Epithelial cell of proximal tubule (primary cell): ENCODE results near the gene MIER2. TPM values are rescaled to one million over a fixed set of nuclear protein-coding genes. Genes with fewer than 3 reads are reported as not detected.

ENCODE experiments used
- DNase-seq: peaks from one replicate; pipeline ENCODE4 v3.0.0-alpha.2; 2011; ENCODE audit warnings: low read depth
- H3K4me3 ChIP-seq: 2 replicates; pipeline ENCODE4 v1.5.1; 2011; ENCODE audit warnings: low read depth, mild to moderate bottlenecking, low read length
- total RNA-seq: library from RNA; depleted of rRNA; stranded (reverse); fragments of >200 nt; gene quantifications from 2 replicates; pipeline ENCODE4 v1.2.3, GENCODE V29; 2015
- TF ChIP-seq, protein P1 (sequence below): conservative IDR thresholded peaks from 2 replicates; pipeline ENCODE4 v1.5.1; 2012; ENCODE audit warnings: low read depth, mild to moderate bottlenecking, low read length

Gene MIER2
- total RNA-seq, 1 donor from 2014 or later = 21.3 TPM

GRCh38 chr19:351976-352625 lies 7.5 kb upstream of the MIER2 start:
- H3K4me3 ChIP-seq = no peak overlapping the region
- TF ChIP-seq, protein P1, sequence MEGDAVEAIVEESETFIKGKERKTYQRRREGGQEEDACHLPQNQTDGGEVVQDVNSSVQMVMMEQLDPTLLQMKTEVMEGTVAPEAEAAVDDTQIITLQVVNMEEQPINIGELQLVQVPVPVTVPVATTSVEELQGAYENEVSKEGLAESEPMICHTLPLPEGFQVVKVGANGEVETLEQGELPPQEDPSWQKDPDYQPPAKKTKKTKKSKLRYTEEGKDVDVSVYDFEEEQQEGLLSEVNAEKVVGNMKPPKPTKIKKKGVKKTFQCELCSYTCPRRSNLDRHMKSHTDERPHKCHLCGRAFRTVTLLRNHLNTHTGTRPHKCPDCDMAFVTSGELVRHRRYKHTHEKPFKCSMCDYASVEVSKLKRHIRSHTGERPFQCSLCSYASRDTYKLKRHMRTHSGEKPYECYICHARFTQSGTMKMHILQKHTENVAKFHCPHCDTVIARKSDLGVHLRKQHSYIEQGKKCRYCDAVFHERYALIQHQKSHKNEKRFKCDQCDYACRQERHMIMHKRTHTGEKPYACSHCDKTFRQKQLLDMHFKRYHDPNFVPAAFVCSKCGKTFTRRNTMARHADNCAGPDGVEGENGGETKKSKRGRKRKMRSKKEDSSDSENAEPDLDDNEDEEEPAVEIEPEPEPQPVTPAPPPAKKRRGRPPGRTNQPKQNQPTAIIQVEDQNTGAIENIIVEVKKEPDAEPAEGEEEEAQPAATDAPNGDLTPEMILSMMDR = no peak
- DNase-seq = no peak

DNA sequence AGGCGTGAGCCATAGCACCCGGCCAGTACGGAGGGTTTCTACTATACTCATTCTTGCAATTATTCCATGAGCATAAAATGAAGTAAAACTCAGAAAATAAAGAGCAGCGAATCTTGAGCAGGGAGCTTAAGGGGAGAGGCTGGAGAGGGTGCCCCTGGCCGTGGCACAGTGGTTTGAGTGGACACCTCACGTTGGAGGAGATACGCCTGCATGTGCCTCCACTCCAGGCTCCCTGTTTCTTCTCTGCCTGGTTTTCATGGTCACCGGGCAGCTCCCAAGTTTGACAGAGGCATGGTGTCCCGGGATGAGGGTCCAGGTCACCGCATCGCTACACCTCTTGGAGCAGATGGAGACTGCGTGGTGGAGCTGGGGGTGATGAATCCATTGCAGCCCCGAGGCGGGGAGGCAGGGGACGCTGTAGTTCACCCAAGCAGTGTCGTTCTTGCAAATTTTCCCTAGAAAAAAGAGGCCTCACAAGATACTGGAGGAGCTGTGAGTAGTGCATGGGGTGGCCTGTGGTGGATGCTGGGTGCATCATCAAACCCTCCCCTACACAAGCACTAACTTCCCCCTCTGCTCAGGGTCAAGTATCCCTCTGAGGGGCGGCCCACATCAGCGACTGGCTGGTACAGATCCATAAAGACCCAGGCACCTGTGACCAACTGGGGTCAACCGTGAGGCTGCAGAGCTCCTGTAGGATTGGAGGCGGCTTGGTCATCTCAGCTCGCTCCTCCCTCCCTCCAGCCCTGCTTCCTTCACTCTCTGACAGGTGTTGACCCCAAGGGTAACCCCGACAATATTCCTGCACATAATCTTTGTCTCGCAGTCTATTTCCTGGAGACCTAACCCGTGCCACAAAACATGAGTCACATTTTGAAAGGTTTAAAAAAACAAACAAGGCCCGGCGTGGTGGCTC lies 3.6 kb upstream of the MIER2 start:
- TF ChIP-seq, protein P1 = peak; percentile 3
- no peak overlapping the region for H3K4me3 ChIP-seq
- no peak for DNase-seq

DNA sequence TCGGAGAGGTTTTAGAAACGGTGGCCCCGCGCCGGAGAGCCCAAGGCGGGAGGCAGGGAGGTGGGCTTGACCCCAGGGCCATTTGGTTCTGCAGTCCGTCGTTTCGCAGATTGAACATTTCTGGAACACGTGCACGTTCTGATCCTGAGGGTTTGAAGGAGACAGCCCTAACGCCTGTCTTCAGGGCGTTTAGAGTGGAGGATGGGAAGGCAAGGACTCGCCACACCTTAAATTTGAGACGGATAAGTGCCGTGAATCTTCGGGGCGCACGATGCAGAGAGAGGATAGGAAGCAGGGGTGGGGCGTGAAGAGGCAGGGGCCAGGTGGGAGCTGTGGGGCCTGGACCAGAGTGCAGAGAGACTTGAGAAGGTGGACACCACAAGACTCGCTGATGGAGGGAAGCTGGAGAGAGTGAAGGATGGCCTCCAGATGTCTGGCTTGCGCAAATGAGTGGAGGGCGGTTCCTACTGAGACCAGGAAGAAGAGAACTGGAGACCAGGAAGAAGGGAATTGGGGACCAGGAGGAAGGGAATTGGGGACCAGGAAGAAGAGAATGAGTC lies 804 bp upstream of the MIER2 start:
- TF ChIP-seq, protein P1 = no peak
- no peak for DNase-seq

GRCh38 chr19:343941-344624 lies 513 bp downstream of the MIER2 start:
- TF ChIP-seq, protein P1 = no peak
- no peak for DNase-seq

More for the DNA sequence above, 804 bp upstream of the MIER2 start:
- H3K4me3 ChIP-seq = no peak overlapping the region

GRCh38 chr19:343451-343931 lies 1.1 kb downstream of the MIER2 start:
- H3K4me3 ChIP-seq = peak overlapping the region; percentile 64
- TF ChIP-seq, protein P1 = no peak
- no peak for DNase-seq

More at GRCh38 chr19:343941-344624, 513 bp downstream of the MIER2 start:
- peak overlapping the region; percentile 64 for H3K4me3 ChIP-seq

- DNase-seq = no peak
- peak overlapping the region; percentile 64 for H3K4me3 ChIP-seq
- TF ChIP-seq, protein P1 = no peak
Observed at GRCh38 chr19:342801-343421, 1.7 kb downstream of the MIER2 start.
